MCF 10A (cell line): ENCODE measurements around the gene ODAD3. TPM values are rescaled to one million over a fixed set of nuclear protein-coding genes. Genes with fewer than 3 reads are reported as not detected.

Source experiments
- BruUV-seq: library from RNA; stranded (reverse); fragments of 400-500 nt; replicated peaks from 2 replicates; lab custom pipeline; 2021; lab: Mats Ljungman, UMichigan
- CTCF ChIA-PET: fragments of 300-600 bp; sonication (Branson Sonifier 250); formaldehyde crosslinking; extraction: SDS; loops from one replicate; lab custom pipeline; 2021; ENCODE audit warnings: antibody characterized with exemption, inconsistent platforms; lab: Yijun Ruan, JAX
- POLR2A ChIA-PET: fragments of 300-600, 350-650 bp; sonication (Branson Sonifier 250); formaldehyde crosslinking; extraction: SDS; loops from one replicate; lab custom pipeline; 2020; ENCODE audit warnings: antibody characterized with exemption, inconsistent platforms; lab: Yijun Ruan, JAX
- DNase-seq: peaks from one replicate; pipeline ENCODE4 v3.0.0-alpha.2; 2018; ENCODE audit not compliant: unreplicated experiment
- H3K27ac Mint-ChIP-seq: one replicate; pipeline ENCODE4 v1.8.0; 2022; ENCODE audit warnings: mild to moderate bottlenecking, low read depth, mixed read lengths; ENCODE audit not compliant: unreplicated experiment
- H3K27me3 Mint-ChIP-seq: one replicate; pipeline ENCODE4 v1.8.0; 2022; ENCODE audit warnings: mixed read lengths; ENCODE audit not compliant: insufficient read depth, unreplicated experiment
- H3K36me3 Mint-ChIP-seq: one replicate; pipeline ENCODE4 v1.8.0; 2022; ENCODE audit warnings: mild to moderate bottlenecking, moderate library complexity, mixed read lengths; ENCODE audit not compliant: insufficient read depth, unreplicated experiment
- H3K4me1 Mint-ChIP-seq: one replicate; pipeline ENCODE4 v1.8.0; 2022; ENCODE audit warnings: mixed read lengths; ENCODE audit not compliant: insufficient read depth, unreplicated experiment
- H3K4me3 Mint-ChIP-seq: one replicate; pipeline ENCODE4 v1.8.0; 2022; ENCODE audit warnings: mild to moderate bottlenecking, moderate library complexity, mixed read lengths; ENCODE audit not compliant: unreplicated experiment
- H3K9me3 Mint-ChIP-seq: one replicate; pipeline ENCODE4 v1.8.0; 2022; ENCODE audit warnings: mixed read lengths; ENCODE audit not compliant: unreplicated experiment
- intact Hi-C: fragments of 100-400 bp; cut with micrococcal nuclease; formaldehyde crosslinking; loops from 2 replicates; pipeline ENCODE4 v1.14.1; 2022
- total RNA-seq: library from RNA; stranded (reverse); gene quantifications from 2 replicates; pipeline ENCODE4 v1.2.3, GENCODE V29; 2022
- TF ChIP-seq, protein P1 (sequence below): fragments of 200-600 bp; IDR thresholded peaks from one replicate; pipeline ENCODE4 v1.8.0; 2022; ENCODE audit warnings: antibody characterized with exemption, mild to moderate bottlenecking; ENCODE audit not compliant: unreplicated experiment

Gene ODAD3
- total RNA-seq, 1 experiment from 2014 or later: 0.30 TPM

DNA sequence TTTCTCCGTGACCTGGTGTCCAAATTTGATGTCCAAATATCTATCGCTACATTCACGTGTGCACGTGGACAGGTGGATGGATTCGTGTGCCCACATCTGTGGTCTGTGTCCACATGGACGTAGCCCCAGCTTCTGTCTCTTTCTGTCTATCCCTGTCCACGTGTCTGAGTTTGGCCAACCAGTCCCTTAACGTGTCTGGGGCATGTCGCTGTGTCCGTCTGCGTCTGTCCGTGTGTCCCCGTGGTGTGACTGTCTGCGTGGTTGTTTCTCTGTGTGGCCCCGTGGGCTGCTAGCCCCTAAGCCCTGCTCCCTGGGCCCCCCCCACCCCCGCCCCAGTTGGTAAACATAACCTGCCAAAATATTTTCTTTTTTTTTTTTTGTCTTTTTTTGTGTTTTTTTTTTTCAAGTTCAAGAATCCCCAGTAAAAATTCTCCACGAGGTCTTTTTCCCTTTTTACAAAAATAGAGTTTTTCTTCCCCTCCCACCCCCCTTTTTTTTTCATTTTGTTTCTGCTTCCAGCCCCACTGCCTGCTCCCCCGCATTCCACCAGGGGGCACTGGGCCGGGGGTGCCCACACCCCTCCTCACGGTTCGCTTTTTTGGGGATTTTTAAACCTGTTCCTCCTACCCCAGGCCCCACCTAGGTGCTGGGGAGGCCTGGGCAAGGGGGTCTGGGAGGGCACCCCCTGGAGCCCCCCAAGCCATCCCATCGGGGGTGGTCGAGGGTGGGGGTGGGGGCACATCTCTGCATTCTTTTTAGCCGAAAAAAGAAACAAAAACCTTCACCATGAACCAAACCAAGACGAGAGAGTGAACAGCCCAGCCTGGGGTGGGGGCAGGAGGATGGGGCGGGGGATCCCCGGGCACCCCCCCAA, 18.8 kb upstream of the ODAD3 start:
- no peaks in the 10 kb centered on the region for H3K27me3 Mint-ChIP-seq
- ChIA-PET POLR2A (no interaction called here), CTCF (no interaction called here)
- intact Hi-C loops: no loop called here
- H3K36me3 Mint-ChIP-seq: peaks cover under 1% of the 10 kb centered on the region
- BruUV-seq: no TSS peak
- H3K9me3 Mint-ChIP-seq: no peaks in the 10 kb centered on the region
- TF ChIP-seq, protein P1, sequence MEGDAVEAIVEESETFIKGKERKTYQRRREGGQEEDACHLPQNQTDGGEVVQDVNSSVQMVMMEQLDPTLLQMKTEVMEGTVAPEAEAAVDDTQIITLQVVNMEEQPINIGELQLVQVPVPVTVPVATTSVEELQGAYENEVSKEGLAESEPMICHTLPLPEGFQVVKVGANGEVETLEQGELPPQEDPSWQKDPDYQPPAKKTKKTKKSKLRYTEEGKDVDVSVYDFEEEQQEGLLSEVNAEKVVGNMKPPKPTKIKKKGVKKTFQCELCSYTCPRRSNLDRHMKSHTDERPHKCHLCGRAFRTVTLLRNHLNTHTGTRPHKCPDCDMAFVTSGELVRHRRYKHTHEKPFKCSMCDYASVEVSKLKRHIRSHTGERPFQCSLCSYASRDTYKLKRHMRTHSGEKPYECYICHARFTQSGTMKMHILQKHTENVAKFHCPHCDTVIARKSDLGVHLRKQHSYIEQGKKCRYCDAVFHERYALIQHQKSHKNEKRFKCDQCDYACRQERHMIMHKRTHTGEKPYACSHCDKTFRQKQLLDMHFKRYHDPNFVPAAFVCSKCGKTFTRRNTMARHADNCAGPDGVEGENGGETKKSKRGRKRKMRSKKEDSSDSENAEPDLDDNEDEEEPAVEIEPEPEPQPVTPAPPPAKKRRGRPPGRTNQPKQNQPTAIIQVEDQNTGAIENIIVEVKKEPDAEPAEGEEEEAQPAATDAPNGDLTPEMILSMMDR: peak; percentile 16
- H3K4me1 Mint-ChIP-seq: no peaks in the 10 kb centered on the region
- DNase-seq: no peak
- no peak overlapping the region for H3K4me3 Mint-ChIP-seq
- H3K27ac Mint-ChIP-seq: no peak overlapping the region

DNA sequence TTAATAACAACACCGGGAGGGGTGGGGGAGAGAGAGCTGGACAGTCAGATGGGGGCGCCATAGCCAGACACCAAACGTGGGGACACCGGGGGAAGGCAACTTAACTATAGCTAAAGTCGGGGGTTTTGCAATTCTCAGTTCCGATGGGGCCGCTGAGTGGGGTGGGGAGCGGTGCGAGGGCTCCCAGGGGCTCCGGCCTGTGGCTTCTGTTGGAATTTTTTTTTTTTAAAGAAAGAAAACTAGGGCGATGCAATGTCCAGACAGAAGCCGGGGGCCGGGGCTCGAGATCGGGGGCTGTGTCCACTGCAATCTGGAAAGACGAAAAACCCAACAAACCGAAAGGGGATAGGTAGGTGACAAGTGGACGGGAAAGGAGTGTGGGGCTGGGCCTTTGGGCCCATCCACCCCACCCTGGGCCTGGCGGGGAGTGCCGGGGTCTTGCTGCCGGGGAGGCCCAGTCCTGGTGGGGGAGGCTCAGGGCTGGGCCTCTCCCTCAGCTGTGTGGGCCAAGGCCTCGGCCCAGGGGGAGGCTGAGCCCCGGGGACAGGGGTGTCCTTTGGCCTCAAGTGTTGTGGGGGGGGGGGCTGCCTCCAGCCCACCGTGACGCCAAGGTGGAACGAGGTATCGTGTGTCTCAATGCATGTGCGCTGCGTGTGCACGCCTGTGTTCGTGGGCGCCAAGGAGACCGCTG, 17.8 kb upstream of the ODAD3 start:
- POLR2A ChIA-PET: interaction anchor here (0.6 to 1.3 kb wide), 3 partner anchors 9 to 240 kb away, joined by 3 to 4 read pairs (median 3); no protein-coding TSS in a partner anchor
- Mint-ChIP-seq H3K27ac (no peak overlapping the region), H3K4me1 (no peaks in the 10 kb centered on the region), H3K36me3 (peaks cover 6% of the 10 kb centered on the region), H3K9me3 (no peaks in the 10 kb centered on the region), H3K27me3 (no peaks in the 10 kb centered on the region), H3K4me3 (no peak overlapping the region)
- intact Hi-C loops: no loop called here
- TF ChIP-seq, protein P1: no peak
- no peak for DNase-seq
- BruUV-seq: no TSS peak
- CTCF ChIA-PET: interaction anchor here (0.6 kb wide), 1 partner anchor 66 kb away, joined by 3 read pairs; no protein-coding TSS in a partner anchor

DNA sequence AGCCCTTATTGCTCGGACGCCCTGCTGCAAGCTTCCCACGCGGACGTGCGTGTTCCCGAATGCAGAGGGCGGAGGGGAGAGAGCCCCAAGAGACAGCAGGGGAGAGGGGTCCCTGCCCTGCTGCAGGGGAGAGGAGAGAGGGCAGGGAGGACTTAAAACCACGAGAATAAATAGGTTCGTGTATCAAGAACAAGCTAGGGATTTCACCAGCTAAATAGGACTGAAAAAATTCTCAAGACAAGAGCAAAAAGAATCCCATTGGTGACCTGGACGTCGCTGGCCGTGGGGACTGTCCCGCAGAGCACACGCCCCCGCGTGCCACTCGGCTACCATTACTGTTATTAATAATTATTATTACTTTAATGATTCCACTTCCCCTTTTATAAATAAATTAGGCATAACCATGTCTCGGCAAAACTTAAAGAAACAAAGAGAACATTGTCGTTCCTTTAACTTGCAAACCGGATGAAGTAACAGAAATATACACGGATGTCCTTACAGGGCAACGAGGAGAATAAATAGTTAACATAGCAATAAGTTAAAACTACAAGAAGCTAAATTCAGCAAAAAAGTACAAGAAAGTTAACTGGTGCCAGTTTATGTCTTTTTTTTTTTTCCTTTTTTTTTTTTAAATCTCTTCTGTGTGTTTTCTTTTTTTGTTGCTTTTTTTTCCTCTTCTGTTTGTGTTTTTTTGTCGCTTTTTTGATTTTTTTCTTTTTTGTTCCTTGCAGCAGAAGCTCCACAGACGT, 17.1 kb upstream of the ODAD3 start:
- H3K36me3 Mint-ChIP-seq: peaks cover 6% of the 10 kb centered on the region
- no peak for DNase-seq
- no peaks in the 10 kb centered on the region for H3K9me3 Mint-ChIP-seq
- no TSS peak for BruUV-seq
- intact Hi-C loops: no loop called here
- TF ChIP-seq, protein P1: no peak
- ChIA-PET POLR2A (interaction anchor here (0.6 to 1.3 kb wide), 4 partner anchors 8 to 241 kb away, joined by 3 to 4 read pairs (median 3); no protein-coding TSS in a partner anchor), CTCF (interaction anchor here (0.6 to 0.8 kb wide), 2 partner anchors 13 to 65 kb away, joined by 3 to 4 read pairs; no protein-coding TSS in a partner anchor)
- H3K27ac Mint-ChIP-seq: no peak overlapping the region
- no peak overlapping the region for H3K4me3 Mint-ChIP-seq
- H3K4me1 Mint-ChIP-seq: no peaks in the 10 kb centered on the region
- no peaks in the 10 kb centered on the region for H3K27me3 Mint-ChIP-seq
